NCI-H748 (cell line): ENCODE results near the gene SGSH.
"Not testable (repeated sequence)": the region's sequence is repeated elsewhere in the genome, so short reads cannot be mapped to it uniquely, and the experiment has no call there.

Experiments
- DNase-seq: peaks from one replicate; lab custom pipeline; 2025; ENCODE audit not compliant: unreplicated experiment; lab: John Stamatoyannopoulos, UW

Gene SGSH

GRCh38 chr17:80212511-80212910 lies 7.6 kb downstream of the SGSH start:
- DNase-seq = no peak

GRCh38 chr17:80212109-80212508 lies 8.0 kb downstream of the SGSH start:
- DNase-seq = no peak

GRCh38 chr17:80210348-80211108 lies 9.6 kb downstream of the SGSH start:
- no peak for DNase-seq

- DNase-seq = no peak
Measured at GRCh38 chr17:80209765-80210164, 10.4 kb downstream of the SGSH start.

GRCh38 chr17:80208050-80208449 lies 12.1 kb downstream of the SGSH start:
- no peak for DNase-seq

GRCh38 chr17:80205811-80206210 lies 14.3 kb downstream of the SGSH start:
- no peak for DNase-seq

GRCh38 chr17:80204626-80205468 lies 15.3 kb downstream of the SGSH start:
- DNase-seq = no peak

GRCh38 chr17:80203471-80203963 lies 16.6 kb downstream of the SGSH start:
- no peak for DNase-seq

GRCh38 chr17:80202197-80202596 lies 17.9 kb downstream of the SGSH start:
- DNase-seq = no peak

- DNase-seq = no peak
Measured at GRCh38 chr17:80201446-80201845, 18.7 kb downstream of the SGSH start.

- not testable (repeated sequence) for DNase-seq
Measured at GRCh38 chr17:80199295-80199694, 20.8 kb downstream of the SGSH start.

- DNase-seq = no peak
Measured at GRCh38 chr17:80198144-80198661, 21.9 kb downstream of the SGSH start.

- no peak for DNase-seq
Measured at GRCh38 chr17:80196652-80197051, 23.5 kb downstream of the SGSH start.

GRCh38 chr17:80195671-80196529 lies 24.2 kb downstream of the SGSH start:
- no peak for DNase-seq

- DNase-seq = no peak
Measured at GRCh38 chr17:80195141-80195540, 25.0 kb downstream of the SGSH start.

GRCh38 chr17:80191865-80192661 lies 28.1 kb downstream of the SGSH start:
- DNase-seq = no peak

- no peak for DNase-seq
Measured at GRCh38 chr17:80191192-80191591, 28.9 kb downstream of the SGSH start.

- DNase-seq = no peak
Measured at GRCh38 chr17:80190716-80191115, 29.4 kb downstream of the SGSH start.

GRCh38 chr17:80189611-80190010 lies 30.5 kb downstream of the SGSH start:
- no peak for DNase-seq

- no peak for DNase-seq
Measured at GRCh38 chr17:80187515-80187941, 32.6 kb downstream of the SGSH start.
